22Rv1 (cell line): ENCODE data around the gene PCDH9.

ENCODE experiments used
- CTCF ChIP-seq: fragments of 450-650 bp; IDR thresholded peaks from 2 replicates; pipeline ENCODE4 v1.5.1; 2017; ENCODE audit warnings: mild to moderate bottlenecking
- ZFX ChIP-seq: fragments of 450-650 bp; IDR thresholded peaks from 2 replicates; pipeline ENCODE4 v1.6.1; 2017; ENCODE audit warnings: antibody characterized with exemption, borderline replicate concordance

- TF ChIP-seq CTCF (no peak), ZFX (no peak)
Observed at GRCh38 chr13:66981912-66982311, 248.2 kb downstream of the PCDH9 start.
